Effector CD4-positive, alpha-beta T cell (primary cell): ENCODE measurements around the gene GRIA1. TPM values are rescaled to one million over a fixed set of nuclear protein-coding genes. Genes with fewer than 3 reads are reported as not detected.

Experiments used
- DNase-seq: peaks from one replicate; pipeline ENCODE4 v3.0.0-alpha.2; 2020
- total RNA-seq: gene quantifications from one replicate; lab custom pipeline; 2026; lab: John Stamatoyannopoulos, UW

Gene GRIA1
- total RNA-seq: not detected

DNA sequence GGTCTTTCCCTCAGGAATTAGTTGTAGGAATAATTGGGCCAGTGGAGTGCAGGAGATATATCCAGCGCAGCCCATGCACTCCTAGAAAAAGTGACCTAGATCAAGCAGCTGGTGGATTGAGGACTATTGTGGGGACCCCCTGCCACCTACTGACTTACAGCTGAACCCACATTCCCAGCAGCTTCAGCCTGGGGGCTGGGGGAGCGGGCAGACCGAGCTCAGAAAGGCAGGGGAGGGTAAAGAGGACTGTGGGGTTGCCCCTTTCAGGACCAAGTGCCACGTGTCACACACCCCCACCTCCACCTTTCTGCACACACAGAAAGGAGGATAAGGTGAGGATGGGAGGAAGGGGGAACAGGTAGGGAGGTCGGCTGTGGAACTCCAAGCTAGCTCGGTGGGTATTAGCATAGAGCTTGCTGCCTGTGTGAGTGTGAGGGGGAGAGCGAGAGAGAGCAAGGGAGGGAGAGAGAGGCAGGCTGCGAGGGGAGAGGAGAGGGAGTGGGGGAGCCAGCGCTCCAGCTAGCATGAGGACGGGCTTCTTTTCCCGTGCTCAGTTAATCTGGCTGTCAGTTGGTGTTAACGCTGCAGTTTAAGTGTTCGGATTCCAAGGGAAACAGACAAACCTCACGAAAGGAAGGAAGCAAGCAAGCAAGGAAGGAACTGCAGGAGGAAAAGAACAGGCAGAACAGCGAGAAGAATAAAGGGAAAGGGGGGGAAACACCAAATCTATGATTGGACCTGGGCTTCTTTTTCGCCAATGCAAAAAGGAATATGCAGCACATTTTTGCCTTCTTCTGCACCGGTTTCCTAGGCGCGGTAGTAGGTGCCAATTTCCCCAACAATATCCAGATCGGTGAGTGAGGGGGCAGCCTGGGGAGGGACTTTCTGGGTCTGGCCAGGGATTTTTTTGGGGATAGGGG lies at the start of gene GRIA1:
TSS of gene GRIA1 (plus strand) at position 553 of the 920 bp plus-strand sequence.
- no peak for DNase-seq

DNA sequence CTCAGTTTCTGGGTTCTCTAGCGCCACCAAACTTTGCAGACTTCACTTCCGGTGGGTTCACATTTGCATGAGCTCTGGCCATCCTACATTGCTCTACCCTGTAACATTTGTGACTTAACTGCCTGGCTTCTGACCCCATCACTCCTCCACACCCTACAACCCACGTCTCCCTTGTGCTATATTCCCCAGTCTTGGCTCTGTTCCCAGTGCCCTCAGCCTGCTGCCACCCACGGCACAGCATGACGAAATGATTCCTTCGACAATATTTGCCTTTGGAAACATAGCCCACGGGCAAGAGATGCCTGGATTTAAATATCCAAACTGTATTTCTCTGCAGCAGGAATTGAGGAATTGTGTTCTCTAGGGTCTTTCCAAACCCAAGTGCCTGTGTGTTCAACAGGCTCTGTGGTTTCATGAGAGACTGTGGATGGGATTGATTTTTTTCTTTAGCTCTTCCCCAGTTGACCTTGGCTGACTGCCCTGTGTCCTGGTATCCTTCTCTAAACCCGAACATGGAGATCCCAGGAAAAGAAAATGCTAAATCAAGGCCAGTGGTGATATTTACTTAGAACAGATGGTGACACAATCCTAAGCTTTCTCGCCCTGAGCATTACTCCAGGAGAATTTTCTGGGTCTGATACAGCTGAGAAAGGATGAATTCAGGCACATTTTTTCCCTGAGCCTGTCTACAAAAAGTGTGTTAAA lies 44.4 kb upstream of the GRIA1 start:
- DNase-seq: no peak

DNA sequence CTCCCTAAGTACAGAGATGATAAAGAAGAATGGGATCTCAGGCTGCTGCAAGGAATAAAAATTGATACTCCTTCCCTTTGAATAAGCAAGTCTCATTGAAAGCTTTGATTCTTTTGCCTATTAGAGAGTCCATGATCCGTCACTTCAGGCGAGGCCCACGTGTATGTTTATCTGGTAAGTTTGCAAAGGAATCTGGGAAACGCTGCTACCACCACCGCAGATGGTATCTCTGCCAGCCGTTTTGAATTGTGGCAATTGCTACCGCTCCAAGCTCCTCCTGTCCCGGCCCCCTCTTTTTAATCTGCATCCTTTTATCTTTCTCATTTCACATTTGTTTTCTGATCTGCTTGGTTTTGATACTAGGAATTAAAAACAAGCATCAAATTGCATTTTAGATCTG lies 42.9 kb upstream of the GRIA1 start:
- DNase-seq: no peak

DNA sequence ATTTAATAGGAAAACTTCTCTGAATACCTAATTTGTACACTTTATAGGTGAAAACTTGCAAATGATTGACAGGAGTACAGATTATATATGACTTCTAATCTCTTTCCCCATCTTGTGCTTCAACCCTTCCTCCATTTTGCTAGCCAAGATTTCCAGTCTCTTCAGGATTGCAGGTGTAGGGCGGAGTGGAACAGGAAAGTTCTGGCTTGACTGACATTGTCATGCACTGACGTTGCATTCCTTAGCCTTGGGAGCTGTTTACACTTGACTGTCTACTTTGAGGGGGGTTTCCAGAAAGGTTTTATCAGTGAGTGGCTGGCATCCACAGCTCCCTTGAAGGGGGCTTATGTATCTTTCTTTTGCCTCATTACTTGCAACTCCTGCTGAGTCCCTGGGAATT lies 34.1 kb upstream of the GRIA1 start:
- no peak for DNase-seq

DNA sequence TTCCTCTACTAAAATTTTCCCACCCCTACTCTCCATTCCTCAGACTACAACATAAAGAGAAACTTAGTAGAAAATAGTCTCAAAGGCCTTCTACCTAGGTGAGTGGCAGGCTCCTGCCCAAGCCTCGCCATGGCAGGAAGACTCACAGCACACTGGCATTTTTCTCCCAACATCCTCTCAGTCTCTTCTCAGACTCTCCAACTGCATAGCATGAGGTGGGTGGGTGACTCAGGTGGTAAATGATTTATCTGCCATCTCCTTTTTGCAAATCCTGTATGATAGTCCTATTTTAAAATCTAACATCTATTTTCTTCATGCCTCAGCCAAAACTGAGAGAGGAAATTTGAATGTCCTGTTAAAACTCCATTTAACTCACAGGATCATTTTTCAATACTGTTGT lies 33.5 kb upstream of the GRIA1 start:
- no peak for DNase-seq

DNA sequence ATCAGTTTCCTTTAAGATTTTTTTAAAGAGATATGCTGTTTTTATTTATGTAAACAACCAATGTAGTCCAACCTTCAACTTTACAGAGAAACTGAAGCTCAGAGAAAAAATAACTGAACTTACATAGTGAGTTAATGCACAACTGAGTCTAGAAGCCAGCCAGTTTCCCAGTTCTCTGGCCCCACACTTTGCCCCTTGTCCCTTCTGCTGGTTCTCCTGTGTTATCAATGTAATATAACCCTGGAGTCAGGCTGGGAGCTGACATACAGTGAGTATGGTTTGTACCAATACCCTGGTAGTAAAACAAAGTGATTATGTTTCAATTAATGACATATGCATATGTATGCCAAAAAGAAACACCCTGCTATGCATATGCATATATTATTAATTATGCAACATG lies 32.2 kb upstream of the GRIA1 start:
- DNase-seq: no peak

DNA sequence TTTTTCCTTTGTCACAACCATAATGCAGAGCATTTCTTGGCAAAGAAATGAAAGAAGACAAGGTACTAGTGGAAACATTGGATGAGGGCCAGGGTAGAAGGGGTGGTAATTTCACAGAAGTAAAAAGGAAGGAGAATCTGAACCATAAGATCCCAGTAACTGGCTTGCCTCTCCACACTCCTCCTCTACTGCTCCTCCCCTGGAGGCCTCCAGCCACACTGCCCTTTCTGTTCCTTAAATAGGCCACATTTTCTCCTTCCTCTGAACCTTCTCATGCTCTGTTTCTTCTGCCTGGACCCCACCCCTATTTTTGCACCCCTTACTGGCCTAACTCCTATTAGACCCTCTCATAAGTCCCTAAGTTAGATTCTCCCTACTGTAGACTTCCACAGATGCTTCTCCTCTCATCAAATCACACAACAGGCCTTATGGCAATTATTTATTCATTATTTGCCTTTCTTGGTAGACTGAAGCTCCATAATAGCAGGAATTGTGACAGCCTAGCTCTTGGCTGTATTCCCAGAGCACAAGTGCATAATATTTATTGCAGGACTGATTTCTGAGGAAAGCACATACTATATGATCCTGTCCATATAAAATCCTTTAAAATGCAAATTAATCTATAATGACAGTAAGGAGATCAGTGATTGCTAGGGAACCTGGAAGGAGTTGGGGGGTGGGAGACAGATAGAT lies 31.3 kb upstream of the GRIA1 start:
- DNase-seq: no peak

DNA sequence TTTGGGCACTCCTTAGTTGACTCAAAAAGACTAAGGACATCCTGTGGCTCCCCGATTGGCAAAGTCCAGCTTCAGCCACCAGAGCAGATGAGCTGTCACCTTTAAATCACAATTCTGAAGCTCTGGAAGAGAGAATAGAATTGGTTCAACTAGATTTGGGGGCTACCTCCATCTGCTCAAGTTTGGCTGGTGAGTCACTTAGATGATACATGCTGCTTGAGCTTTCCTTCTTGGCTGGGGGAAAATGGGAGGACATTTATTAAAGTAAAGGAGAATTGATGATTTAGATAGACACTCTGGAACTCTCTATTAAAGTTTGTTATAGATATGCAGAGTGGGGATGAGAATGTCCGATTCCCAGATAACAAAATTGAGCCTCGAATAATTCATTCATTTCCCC lies 30.0 kb upstream of the GRIA1 start:
- DNase-seq: no peak

DNA sequence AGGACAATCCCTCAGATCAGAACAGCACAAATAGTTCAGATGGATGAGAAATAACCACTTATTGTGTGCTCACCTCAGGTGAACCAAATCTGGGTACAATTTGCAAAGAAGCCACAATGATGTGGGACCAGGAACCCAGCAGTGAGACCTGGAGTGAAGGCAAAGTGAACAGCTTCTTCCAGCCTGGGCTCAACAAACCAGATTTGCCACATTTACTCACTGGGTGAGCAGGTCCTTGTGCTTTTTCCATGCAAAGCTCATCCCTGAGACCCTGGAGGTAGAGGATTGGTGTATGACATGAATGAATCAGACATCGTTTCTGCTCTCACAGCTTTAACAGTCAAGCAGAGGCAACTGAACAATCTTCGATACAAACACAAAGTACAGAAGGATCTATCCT lies 29.1 kb upstream of the GRIA1 start:
- no peak for DNase-seq

DNA sequence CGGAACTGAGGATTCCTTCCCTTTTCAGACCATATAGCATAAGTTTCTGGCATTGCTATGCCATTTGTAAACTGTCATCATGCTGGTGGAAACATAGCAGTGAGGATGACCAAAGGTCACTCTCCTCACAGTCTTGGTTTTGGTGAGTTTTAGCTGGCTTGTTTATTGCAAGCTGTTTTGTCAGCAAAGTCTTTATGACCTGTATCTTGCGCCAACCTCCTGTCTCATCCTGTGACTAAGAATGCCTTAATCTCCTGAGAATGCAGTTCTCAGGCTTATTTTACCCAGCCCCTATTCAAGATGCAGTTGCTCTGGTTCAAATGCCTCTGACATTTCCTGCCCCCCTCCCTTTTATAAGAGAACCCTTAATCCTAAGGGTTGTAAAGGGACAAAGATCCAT lies 26.7 kb upstream of the GRIA1 start:
- no peak for DNase-seq

DNA sequence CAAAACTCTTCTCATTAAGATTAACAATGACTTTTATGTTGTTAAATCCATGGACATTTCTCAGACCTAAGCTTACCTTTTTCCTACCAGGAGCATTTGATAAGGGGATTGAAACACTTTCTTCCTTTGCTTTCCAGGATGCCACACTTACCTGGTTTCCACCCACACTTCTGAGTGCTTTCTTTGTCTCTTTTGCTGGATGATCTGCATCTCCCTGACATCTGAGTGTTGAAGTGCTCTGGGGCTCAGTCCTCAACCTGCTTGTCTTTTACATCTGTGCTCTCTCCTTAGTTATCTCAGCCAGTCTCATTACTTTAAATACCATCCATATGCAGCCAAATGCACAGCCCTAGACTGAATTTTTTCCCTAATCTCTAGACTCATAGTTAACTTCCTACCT lies 22.9 kb upstream of the GRIA1 start:
- no peak for DNase-seq

DNA sequence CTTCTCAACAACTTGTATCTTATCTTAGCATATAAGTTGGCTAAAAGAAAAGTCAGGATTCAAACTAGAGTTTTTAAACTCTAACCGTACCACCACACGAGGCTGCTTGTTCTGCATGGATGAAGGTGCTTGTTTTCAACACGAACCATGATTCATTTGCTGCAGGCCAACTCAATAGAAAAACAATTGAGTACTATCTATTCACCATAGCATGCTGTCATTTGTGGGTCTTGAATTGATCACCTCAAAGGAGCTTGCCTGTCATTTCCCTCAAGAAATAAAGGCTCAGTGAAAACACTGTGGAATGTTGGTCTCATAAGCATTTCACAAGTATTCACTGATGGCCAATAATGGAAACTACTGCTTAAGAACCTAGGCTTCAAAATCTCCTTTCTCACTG lies 21.0 kb upstream of the GRIA1 start:
- DNase-seq: no peak

DNA sequence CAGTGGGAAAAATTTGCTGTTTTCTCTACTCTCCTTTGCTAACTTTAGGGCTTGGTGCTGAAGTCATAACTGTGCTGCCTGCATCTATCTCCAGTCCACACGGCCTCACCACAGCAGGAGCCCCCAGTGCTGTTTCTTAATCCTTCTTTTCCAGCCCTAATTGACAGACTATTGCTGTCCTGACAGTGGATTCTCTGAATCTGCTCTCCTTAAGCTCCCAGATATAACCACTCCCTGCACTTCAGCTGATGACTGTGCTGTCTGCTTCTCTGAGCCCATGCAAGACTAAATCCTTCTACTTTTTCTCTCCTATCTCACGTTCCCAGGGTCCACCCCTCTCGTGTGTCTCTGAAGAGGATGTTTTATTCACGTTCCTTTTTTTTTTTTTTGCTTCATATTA lies 19.7 kb upstream of the GRIA1 start:
- DNase-seq: no peak

DNA sequence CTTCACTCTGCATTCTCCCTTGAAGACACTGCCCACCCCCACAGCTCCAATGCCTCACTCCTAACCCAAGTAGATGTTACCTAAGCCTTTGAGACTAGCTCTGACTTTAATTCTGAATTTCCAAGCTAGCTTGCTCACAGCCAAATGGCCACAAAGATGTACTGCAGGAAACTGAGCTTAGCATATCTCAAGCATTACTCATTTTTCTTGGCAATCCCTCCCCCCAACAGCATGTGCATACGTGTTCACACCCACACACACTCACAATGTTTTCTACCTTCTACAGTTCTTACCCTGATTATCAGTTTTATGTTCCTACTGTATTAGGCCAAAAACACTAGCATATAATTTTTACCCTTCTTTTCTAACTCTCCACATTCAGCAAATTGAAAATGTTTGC lies 13.7 kb upstream of the GRIA1 start:
- DNase-seq: no peak

DNA sequence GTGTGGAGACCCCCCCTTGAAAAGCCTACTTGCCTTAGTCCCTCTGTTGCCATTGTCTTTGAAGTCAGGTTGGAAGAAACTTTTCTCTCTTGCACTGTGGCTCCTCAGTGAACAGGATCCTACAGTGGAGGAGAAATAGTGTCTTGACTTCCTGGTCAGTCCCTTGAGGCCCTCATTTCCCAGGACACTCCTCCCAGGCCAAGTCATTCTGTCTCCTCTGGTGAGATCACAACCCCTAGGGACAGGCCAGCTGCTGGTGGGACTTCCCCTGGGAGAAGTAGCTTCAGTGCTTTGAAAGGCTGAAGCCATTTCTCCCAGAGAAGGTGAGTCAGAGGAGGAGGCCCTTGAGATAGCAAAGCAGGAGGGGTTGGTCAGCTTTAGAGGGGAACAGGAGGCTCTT lies 10.1 kb upstream of the GRIA1 start:
- no peak for DNase-seq

DNA sequence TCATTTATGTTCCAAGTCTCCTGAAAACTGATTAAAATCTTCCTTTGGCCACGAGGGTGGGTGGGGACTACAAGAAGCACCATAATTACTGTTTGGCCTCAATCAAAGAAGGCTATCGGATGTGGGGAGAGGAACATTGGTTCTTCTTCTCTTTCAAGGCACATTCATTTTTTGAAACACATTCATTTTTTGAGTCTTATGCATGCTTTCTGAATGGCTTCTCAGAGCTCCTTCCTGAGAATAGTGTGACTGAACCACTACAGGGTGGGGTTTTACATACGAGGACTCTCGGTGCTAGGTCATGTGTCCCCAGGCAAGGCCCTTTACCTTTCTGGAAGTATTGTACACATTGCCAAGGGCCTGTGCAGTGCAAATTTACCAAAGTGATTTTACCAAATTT lies 7.0 kb upstream of the GRIA1 start:
- no peak for DNase-seq

DNA sequence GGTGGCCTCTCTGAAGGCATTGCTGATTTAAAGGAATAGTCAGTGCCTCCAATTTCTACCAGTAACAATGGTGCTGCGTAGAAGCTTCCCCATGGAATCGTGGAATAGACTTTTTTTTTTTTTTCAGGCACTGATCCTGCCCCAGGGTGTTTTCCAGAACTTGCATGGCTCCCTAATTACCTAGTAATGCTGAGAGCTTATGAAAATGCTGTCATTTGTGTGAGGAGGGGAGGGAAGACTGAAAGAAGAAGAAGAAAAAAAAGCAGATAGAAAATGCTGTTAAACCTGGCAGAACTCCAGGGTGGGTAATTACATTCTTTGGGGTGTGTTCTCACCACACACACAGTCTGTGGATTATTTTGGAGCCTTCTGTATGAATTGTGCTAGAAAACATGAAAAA lies 4.8 kb upstream of the GRIA1 start:
- no peak for DNase-seq

DNA sequence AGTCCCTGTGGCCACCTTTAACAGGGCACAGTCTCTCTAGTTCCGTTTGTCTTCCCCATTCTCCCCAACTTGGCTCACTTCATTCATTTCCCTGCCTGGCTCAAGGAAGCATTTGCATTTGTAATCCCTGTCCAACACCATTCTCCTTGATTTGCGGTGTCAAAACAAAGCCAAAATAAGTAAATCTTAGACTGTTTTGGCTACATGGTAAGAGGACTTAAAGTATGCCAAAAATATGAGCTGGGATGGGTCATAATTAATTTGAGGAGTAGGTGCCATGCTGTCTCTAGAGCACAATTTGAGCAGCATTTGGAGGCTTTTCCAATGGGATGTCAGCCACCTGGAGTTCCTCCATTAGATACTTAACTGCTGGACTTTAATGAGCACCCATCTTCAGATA lies 3.7 kb upstream of the GRIA1 start:
- no peak for DNase-seq

DNA sequence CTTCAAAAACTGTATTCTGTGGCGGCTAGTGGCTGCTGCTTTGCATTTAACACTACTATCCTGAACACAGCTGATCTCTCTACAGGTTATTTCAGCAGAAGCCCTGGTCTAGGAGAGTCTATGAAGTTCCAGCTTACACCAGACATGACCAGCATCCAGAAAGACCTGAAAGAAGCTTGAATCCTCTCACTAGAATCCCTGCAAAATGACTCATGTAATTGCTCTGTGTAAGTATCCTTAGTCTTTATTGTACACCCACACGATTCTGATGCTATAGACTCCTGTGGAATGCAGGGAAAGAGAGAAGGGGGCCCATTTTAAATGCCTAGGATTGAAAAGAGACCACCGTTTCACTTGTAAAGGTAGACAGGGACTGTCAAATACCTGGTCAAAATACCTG lies 859 bp upstream of the GRIA1 start:
- no peak for DNase-seq

DNA sequence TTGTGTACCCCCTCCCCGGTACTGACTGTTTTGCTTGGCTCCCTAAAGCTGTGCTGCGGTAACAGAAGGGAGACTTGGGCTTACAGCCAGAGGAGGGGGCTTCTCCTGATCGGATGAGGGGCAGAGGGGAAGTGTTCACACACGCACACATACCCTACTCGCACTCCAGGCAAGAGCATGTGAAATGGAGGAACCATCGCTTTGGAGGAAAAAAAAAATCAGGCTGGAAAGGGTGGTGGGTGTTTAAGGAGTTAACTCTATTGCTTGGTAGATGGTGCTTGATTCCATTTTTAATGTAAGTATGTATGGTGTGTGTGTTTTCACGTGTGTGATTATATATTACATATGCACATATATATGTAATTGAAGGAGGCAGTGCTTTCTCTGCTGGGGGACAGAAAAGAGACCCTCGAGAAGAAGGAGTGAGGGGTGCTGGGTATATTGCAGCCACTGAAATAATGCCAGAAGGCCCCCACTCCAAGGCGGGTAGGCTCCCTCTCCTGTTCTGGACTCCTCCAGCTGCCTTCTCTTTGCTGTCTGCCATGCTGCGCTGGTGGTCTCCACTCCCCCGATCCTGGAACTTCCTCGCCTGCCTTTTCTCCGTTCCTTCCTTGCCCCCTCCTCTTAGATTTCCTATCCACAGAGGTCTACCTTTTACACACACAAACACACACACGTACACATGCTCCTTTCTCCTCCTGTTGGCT lies 721 bp downstream of the GRIA1 start:
- DNase-seq: no peak

DNA sequence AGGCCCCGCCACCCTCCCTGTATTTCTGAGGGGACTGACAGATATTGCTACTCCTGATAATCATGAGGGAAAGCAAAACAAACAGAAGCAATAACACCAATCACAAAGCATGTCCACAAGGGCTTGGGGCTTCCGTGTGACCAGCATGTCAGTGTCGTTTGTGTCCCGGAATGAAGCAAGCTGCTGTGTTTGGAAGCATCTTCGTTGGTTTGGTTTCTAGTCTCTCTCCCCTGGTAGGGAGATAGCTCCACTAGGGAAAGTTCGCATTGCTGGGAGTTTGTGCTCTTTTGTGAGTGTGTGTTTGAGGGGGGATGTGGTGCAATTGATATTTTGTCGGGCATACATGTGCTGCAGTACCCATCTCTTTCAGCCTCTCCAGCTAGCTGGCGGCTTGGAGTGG lies 1.4 kb downstream of the GRIA1 start:
- no peak for DNase-seq

DNA sequence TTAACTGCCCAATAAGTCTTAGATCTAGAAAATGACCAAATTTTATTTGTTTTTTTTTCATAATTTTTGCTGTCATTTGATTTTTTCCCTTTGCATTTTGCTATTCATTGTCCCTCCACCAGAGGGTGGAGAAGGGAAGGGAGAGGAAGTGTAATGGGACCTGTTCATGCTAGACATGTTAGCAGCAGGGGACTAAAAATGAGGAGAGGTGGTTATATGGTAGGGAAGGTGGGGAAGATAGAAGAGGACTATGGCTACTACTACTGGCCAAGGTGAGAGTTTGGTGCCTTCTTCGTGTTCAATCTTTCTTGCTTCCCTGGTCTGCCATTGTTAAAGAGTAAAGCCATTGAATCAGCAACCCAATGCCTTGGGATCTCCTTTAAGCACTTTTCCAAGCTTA lies 6.4 kb downstream of the GRIA1 start:
- no peak for DNase-seq

DNA sequence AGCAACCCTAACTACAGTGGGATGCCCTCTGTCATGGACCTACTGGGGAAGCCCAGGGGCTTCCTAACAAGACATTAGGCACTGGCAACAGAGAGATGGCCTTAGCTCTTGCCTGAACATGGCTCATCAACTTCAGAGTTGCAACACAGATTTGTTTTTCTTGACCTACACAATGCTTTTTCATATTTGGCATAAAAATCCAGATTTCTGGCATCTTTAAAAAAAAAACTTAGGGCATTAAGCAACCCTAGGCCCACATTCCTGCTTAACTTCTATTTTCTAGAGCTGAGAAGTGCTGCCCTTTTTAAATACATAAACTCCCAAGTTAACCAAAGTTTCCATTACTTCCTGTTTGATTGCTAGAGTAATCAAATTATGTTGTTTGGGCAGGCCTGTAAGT lies 8.0 kb downstream of the GRIA1 start:
- no peak for DNase-seq
